Thyroid gland (tissue), 4 donors: Measurements from ENCODE around the gene GLTP.

Source experiments
- POLR2A ChIP-seq, 2 donors: fragments of 450-650 bp; IDR thresholded peaks; one replicate each; pipeline ENCODE4 v1.6.1; 2017; ENCODE audit warnings: antibody characterized with exemption in 2 of 2, mild to moderate bottlenecking in 2 of 2, moderate library complexity in 1 of 2
- TF ChIP-seq, protein P1 (sequence below), 6 experiments: fragments of 200-600 bp in 3 of 6; fragments of 450-650 bp in 3 of 6; sonication (generic) in 3 of 6; IDR thresholded peaks; one replicate each; pipeline ENCODE4 v1.5.1; 2016 to 2019; ENCODE audit warnings: antibody characterized with exemption in 6 of 6, mild to moderate bottlenecking in 2 of 6, inconsistent platforms in 1 of 6, moderate library complexity in 1 of 6

DNA sequence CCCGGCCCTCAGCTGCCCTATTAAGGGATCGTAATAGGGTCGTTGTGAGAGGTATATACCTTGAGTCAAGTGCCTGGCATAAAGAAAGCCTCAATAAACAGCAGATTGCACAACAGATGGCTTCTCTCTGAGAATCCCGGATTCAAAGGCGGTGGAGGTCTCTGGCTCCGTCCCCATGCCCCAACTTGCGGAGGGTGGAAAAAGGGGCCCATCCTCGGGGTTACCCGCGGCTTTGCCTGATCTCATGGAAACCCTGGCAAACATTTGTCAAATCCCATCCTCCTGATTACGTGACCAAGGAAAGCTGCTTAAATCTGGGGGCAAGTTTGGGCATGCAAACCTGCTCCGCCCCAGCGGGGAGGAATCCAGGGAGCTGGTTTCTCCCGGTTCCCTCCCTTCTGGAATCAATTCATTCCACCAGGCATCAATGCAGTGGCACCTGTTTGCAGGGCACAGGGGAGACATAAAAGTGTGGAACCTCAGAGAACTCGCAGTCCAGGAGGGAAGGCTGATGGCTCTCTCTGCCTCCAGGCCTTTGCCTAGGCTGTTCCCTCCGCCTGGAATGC is 59.4 kb downstream of the GLTP start:
- TF ChIP-seq, protein P1, sequence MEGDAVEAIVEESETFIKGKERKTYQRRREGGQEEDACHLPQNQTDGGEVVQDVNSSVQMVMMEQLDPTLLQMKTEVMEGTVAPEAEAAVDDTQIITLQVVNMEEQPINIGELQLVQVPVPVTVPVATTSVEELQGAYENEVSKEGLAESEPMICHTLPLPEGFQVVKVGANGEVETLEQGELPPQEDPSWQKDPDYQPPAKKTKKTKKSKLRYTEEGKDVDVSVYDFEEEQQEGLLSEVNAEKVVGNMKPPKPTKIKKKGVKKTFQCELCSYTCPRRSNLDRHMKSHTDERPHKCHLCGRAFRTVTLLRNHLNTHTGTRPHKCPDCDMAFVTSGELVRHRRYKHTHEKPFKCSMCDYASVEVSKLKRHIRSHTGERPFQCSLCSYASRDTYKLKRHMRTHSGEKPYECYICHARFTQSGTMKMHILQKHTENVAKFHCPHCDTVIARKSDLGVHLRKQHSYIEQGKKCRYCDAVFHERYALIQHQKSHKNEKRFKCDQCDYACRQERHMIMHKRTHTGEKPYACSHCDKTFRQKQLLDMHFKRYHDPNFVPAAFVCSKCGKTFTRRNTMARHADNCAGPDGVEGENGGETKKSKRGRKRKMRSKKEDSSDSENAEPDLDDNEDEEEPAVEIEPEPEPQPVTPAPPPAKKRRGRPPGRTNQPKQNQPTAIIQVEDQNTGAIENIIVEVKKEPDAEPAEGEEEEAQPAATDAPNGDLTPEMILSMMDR (IDR thresholded peaks at IDR 0.05) = no peak
- no peak for TF ChIP-seq POLR2A (IDR thresholded peaks at IDR 0.05)
